GM15510 (cell line): Measurements from ENCODE around the gene DCAF10.

Experiments
- POLR2A ChIP-seq: IDR thresholded peaks from 3 replicates; pipeline ENCODE4 v1.6.1; 2011; ENCODE audit warnings: borderline replicate concordance; ENCODE audit not compliant: insufficient read length; ENCODE audit errors: extremely low read depth

Gene DCAF10

GRCh38 chr9:37788332-37788731 lies 12.3 kb upstream of the DCAF10 start:
- TF ChIP-seq POLR2A, result no peak

GRCh38 chr9:37790096-37790495 lies 10.5 kb upstream of the DCAF10 start:
- no peak for TF ChIP-seq POLR2A

- TF ChIP-seq POLR2A, result no peak
Observed at GRCh38 chr9:37792122-37792521, 8.5 kb upstream of the DCAF10 start.

GRCh38 chr9:37796232-37796631 lies 4.4 kb upstream of the DCAF10 start:
- TF ChIP-seq POLR2A, result no peak

- no peak for TF ChIP-seq POLR2A
Observed at GRCh38 chr9:37798677-37799076, 1.9 kb upstream of the DCAF10 start.

GRCh38 chr9:37801287-37801850 lies 772 bp downstream of the DCAF10 start:
- TF ChIP-seq POLR2A, result no peak

- no peak for TF ChIP-seq POLR2A
Observed at GRCh38 chr9:37801959-37802711, 1.5 kb downstream of the DCAF10 start.

- TF ChIP-seq POLR2A, result no peak
Observed at GRCh38 chr9:37806271-37806670, 5.7 kb downstream of the DCAF10 start.

GRCh38 chr9:37811906-37812476 lies 11.4 kb downstream of the DCAF10 start:
- no peak for TF ChIP-seq POLR2A

GRCh38 chr9:37812773-37813379 lies 12.3 kb downstream of the DCAF10 start:
- TF ChIP-seq POLR2A, result no peak

GRCh38 chr9:37818849-37819248 lies 18.3 kb downstream of the DCAF10 start:
- no peak for TF ChIP-seq POLR2A

- TF ChIP-seq POLR2A, result no peak
Observed at GRCh38 chr9:37820142-37820541, 19.5 kb downstream of the DCAF10 start.

GRCh38 chr9:37827483-37828165 lies 27.0 kb downstream of the DCAF10 start:
- no peak for TF ChIP-seq POLR2A

- TF ChIP-seq POLR2A, result no peak
Observed at GRCh38 chr9:37835821-37836220, 35.2 kb downstream of the DCAF10 start.

- TF ChIP-seq POLR2A, result no peak
Observed at GRCh38 chr9:37836386-37836785, 35.8 kb downstream of the DCAF10 start.
